Mesodermal cell (in vitro differentiated cells): ENCODE measurements around the gene AKAP3.

Experiments
- H3K27ac ChIP-seq: 2 replicates; pipeline ENCODE4 v1.7.0; 2013; ENCODE audit warnings: mild to moderate bottlenecking, low read depth, low read length, moderate library complexity; ENCODE audit not compliant: severe bottlenecking
- H3K36me3 ChIP-seq: 2 replicates; pipeline ENCODE4 v1.7.1; 2013; ENCODE audit warnings: mild to moderate bottlenecking, low read length, moderate library complexity; ENCODE audit not compliant: control insufficient read depth, insufficient read depth
- H3K4me1 ChIP-seq: one replicate; pipeline ENCODE4 v1.7.1; 2013; ENCODE audit warnings: mild to moderate bottlenecking, low read length; ENCODE audit not compliant: insufficient read depth, control insufficient read depth, poor library complexity, severe bottlenecking
- H3K4me3 ChIP-seq: 2 replicates; pipeline ENCODE4 v1.7.0; 2013; ENCODE audit warnings: low read length, control low read depth, mild to moderate bottlenecking; ENCODE audit not compliant: insufficient read depth, poor library complexity, severe bottlenecking; ENCODE audit errors: extremely low read depth
- H3K9me3 ChIP-seq: 2 replicates; pipeline ENCODE4 v1.7.1; 2013; ENCODE audit warnings: mild to moderate bottlenecking, low read length, moderate library complexity; ENCODE audit not compliant: control insufficient read depth
- WGBS, 2 experiments: methylation state at CpG; one replicate each; pipeline ENCODE4 v1.1.5; 2013; ENCODE audit warnings: missing lambda C conversion rate in 2 of 2; ENCODE audit not compliant: insufficient coverage in 2 of 2; 5-methylcytosine and 5-hydroxymethylcytosine counted together

AKAP3 gene

GRCh38 chr12:4645023-4645422, 3.8 kb downstream of the AKAP3 start:
- no peak overlapping the region for H3K27ac ChIP-seq
- H3K36me3 ChIP-seq: no peaks in the 10 kb centered on the region
- no peak overlapping the region for H3K4me3 ChIP-seq
- H3K4me1 ChIP-seq: peaks cover 8% of the 10 kb centered on the region
- no peaks in the 10 kb centered on the region for H3K9me3 ChIP-seq
- WGBS, 2 experiments: 92% methylated on average over 1 of the region's 1 CpG; no CpG with 5 or more reads in 1 of the 2 experiments

- H3K36me3 ChIP-seq: no peaks in the 10 kb centered on the region
- no peak overlapping the region for H3K27ac ChIP-seq
- no peak overlapping the region for H3K4me3 ChIP-seq
- H3K9me3 ChIP-seq: no peaks in the 10 kb centered on the region
- WGBS, 2 experiments: 84 to 92% methylated on average over 4 to 6 of the region's 6 CpGs
- H3K4me1 ChIP-seq: peaks cover 5% of the 10 kb centered on the region
Measured at GRCh38 chr12:4643747-4644146, 5.1 kb downstream of the AKAP3 start.

GRCh38 chr12:4630262-4630661, 18.6 kb downstream of the AKAP3 start:
- 17 to 50% methylated on average over 3 of the region's 5 CpGs for WGBS, 2 experiments
- Histone ChIP-seq H3K27ac (no peak overlapping the region), H3K9me3 (no peaks in the 10 kb centered on the region), H3K4me1 (no peaks in the 10 kb centered on the region), H3K36me3 (no peaks in the 10 kb centered on the region), H3K4me3 (no peak overlapping the region)

- H3K9me3 ChIP-seq: no peaks in the 10 kb centered on the region
- H3K4me3 ChIP-seq: no peak overlapping the region
- 91 to 95% methylated on average over 5 to 8 of the region's 10 CpGs for WGBS, 2 experiments
- no peaks in the 10 kb centered on the region for H3K36me3 ChIP-seq
- no peak overlapping the region for H3K27ac ChIP-seq
- H3K4me1 ChIP-seq: no peaks in the 10 kb centered on the region
Measured at GRCh38 chr12:4628406-4628805, 20.4 kb downstream of the AKAP3 start.

GRCh38 chr12:4626543-4626942, 22.3 kb downstream of the AKAP3 start:
- Histone ChIP-seq H3K27ac (no peak overlapping the region), H3K36me3 (no peaks in the 10 kb centered on the region), H3K4me1 (no peaks in the 10 kb centered on the region), H3K4me3 (no peak overlapping the region), H3K9me3 (no peaks in the 10 kb centered on the region)
- WGBS, 2 experiments: 93 to 96% methylated on average over 5 of the region's 5 CpGs

- no peaks in the 10 kb centered on the region for H3K4me1 ChIP-seq
- H3K27ac ChIP-seq: no peak overlapping the region
- no CpG with 5 or more reads among the region's 3 CpGs for WGBS, 2 experiments
- no peaks in the 10 kb centered on the region for H3K9me3 ChIP-seq
- H3K4me3 ChIP-seq: no peak overlapping the region
- no peaks in the 10 kb centered on the region for H3K36me3 ChIP-seq
Measured at GRCh38 chr12:4621511-4621910, 27.3 kb downstream of the AKAP3 start.

GRCh38 chr12:4615667-4616066, 33.2 kb downstream of the AKAP3 start:
- H3K4me1 ChIP-seq: no peaks in the 10 kb centered on the region
- peaks cover 38% of the 10 kb centered on the region for H3K36me3 ChIP-seq
- H3K4me3 ChIP-seq: no peak overlapping the region
- H3K27ac ChIP-seq: no peak overlapping the region
- 94 to 99% methylated on average over 9 of the region's 9 CpGs for WGBS, 2 experiments
- no peaks in the 10 kb centered on the region for H3K9me3 ChIP-seq

GRCh38 chr12:4610481-4610880, 38.4 kb downstream of the AKAP3 start:
- 100% methylated on average over 1 to 2 of the region's 4 CpGs for WGBS, 2 experiments
- H3K9me3 ChIP-seq: no peaks in the 10 kb centered on the region
- no peak overlapping the region for H3K4me3 ChIP-seq
- no peak overlapping the region for H3K27ac ChIP-seq
- no peaks in the 10 kb centered on the region for H3K4me1 ChIP-seq
- peaks cover 48% of the 10 kb centered on the region for H3K36me3 ChIP-seq

GRCh38 chr12:4609071-4609470, 39.8 kb downstream of the AKAP3 start:
- Histone ChIP-seq H3K36me3 (peaks cover 44% of the 10 kb centered on the region), H3K9me3 (no peaks in the 10 kb centered on the region), H3K4me3 (no peak overlapping the region), H3K4me1 (no peaks in the 10 kb centered on the region), H3K27ac (no peak overlapping the region)
- 87 to 90% methylated on average over 6 to 7 of the region's 9 CpGs for WGBS, 2 experiments

GRCh38 chr12:4607056-4607455, 41.8 kb downstream of the AKAP3 start:
- H3K27ac ChIP-seq: no peak overlapping the region
- WGBS, 2 experiments: 100% methylated on average over 1 to 2 of the region's 3 CpGs
- no peak overlapping the region for H3K4me3 ChIP-seq
- H3K4me1 ChIP-seq: no peaks in the 10 kb centered on the region
- peaks cover 26% of the 10 kb centered on the region for H3K36me3 ChIP-seq
- no peaks in the 10 kb centered on the region for H3K9me3 ChIP-seq

GRCh38 chr12:4604684-4605193, 44.1 kb downstream of the AKAP3 start:
- Histone ChIP-seq H3K36me3 (peaks cover 9% of the 10 kb centered on the region), H3K4me3 (peak overlapping the region; percentile 67), H3K4me1 (no peaks in the 10 kb centered on the region), H3K9me3 (no peaks in the 10 kb centered on the region), H3K27ac (peak overlapping the region; percentile 2)
- WGBS, 2 experiments: 0 to 1% methylated on average over 9 to 18 of the region's 25 CpGs
